GM10248 (cell line): ENCODE measurements around the gene ERP27.

Experiments
- CTCF ChIA-PET: fragments of 300-600 bp; sonication (Branson Sonifier 250); formaldehyde crosslinking; extraction: SDS; loops from one replicate; lab custom pipeline; 2021; ENCODE audit warnings: antibody characterized with exemption; lab: Yijun Ruan, JAX
- POLR2A ChIA-PET: fragments of 350-650 bp; sonication (Branson Sonifier 250); formaldehyde crosslinking; extraction: SDS; loops from one replicate; lab custom pipeline; 2020; ENCODE audit warnings: antibody characterized with exemption; lab: Yijun Ruan, JAX
- DNase-seq: peaks from one replicate; pipeline ENCODE4 v3.0.0; 2012; ENCODE audit errors: extremely low spot score
- TF ChIP-seq, protein P1 (sequence below): IDR thresholded peaks from 2 replicates; pipeline ENCODE4 v1.5.1; 2012; ENCODE audit warnings: mild to moderate bottlenecking, low read depth; ENCODE audit errors: extremely low read depth, missing control alignments, control extremely low read depth

ERP27 gene

DNA sequence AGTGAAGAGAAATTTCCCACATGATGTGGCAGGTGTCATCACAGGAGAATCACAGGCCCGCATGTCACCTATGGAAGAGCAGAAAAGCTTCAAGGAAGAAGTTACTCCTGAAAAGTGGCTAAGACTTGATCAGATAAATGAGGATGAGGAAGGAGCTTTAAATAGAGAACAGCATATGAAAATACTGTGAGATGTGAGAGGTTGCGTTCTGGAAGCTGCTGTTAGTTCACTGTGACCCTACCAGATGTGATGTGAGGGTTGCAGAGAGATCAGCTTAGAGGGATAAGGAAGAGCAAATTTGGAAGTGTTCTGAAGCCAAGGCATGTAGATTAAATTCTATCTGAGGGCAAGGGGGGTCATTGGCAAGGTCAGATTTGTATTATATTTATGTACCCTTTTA lies 17.1 kb downstream of the ERP27 start:
- TF ChIP-seq, protein P1, sequence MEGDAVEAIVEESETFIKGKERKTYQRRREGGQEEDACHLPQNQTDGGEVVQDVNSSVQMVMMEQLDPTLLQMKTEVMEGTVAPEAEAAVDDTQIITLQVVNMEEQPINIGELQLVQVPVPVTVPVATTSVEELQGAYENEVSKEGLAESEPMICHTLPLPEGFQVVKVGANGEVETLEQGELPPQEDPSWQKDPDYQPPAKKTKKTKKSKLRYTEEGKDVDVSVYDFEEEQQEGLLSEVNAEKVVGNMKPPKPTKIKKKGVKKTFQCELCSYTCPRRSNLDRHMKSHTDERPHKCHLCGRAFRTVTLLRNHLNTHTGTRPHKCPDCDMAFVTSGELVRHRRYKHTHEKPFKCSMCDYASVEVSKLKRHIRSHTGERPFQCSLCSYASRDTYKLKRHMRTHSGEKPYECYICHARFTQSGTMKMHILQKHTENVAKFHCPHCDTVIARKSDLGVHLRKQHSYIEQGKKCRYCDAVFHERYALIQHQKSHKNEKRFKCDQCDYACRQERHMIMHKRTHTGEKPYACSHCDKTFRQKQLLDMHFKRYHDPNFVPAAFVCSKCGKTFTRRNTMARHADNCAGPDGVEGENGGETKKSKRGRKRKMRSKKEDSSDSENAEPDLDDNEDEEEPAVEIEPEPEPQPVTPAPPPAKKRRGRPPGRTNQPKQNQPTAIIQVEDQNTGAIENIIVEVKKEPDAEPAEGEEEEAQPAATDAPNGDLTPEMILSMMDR: no peak
- ChIA-PET POLR2A (no interaction called here), CTCF (interaction anchor here (0.7 to 1.9 kb wide), 5 partner anchors 10 to 300 kb away, joined by 3 to 5 read pairs (median 4); partner anchors contain the start of gene RERG)
- no peak for DNase-seq

DNA sequence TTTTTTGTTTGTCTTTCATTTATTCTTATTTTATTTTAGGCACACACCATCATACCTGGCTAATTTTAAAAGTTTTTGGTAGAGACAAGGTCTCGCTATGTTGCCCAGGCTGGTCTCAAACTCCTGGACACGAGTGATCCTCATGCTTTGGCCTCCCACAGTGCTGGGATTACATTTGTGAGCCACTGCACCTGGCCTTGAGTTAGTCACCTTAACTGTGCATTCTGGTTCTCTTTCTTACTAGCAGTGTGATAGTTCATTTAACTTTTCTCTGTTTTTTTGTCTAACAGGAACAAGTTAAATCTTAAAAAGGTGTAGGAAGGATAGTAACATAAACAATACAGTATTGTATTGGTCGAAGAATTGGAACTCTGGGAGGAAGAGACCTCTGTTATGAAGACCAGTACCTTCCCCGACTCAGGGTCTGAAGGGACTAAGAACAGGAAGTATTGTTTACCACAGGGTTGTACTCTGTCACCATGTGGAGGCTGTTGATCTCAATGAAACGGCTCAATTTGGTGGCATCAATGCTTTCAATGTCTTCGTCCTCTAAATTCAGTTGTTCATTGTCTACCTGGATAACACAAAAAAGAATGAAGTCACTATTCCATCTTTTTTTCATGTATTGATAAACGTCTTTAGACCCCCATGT lies 17.7 kb downstream of the ERP27 start:
- no peak for DNase-seq
- TF ChIP-seq, protein P1: no peak
- ChIA-PET CTCF (interaction anchor here (0.7 to 2.4 kb wide), 8 partner anchors 9 to 301 kb away, joined by 3 to 7 read pairs (median 4); partner anchors contain the start of genes ERP27 and RERG), POLR2A (no interaction called here)

- ChIA-PET CTCF (interaction anchor here (2.4 kb wide), 1 partner anchor 19 kb away, joined by 7 read pairs; the partner anchor contains the start of gene ERP27), POLR2A (no interaction called here)
- DNase-seq: no peak
- TF ChIP-seq, protein P1: no peak
Observed at GRCh38 chr12:14919455-14919854, 18.9 kb downstream of the ERP27 start.

- DNase-seq: no peak
- ChIA-PET POLR2A (no interaction called here), CTCF (no interaction called here)
- TF ChIP-seq, protein P1: no peak
Observed at GRCh38 chr12:14915736-14916135, 22.6 kb downstream of the ERP27 start.

DNA sequence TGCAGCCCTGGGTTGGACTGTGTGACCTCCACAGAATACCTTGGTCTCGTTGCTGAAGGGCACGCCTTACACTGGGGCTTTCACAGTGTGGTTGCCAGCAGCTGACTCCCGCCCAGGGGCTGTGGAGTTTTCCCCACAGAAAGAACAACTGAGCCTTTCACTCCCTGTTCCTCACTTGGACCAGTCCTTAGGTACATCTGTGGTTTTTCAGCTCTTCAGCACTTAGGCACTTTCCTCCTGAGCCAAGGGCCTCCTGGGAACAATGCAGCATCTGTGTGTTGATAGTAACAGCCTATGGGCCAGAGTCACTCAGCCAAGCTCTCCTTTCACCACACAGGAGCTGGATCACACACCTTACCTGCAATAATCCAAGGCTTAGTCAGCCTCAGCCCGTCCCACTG lies 25.0 kb downstream of the ERP27 start:
- TF ChIP-seq, protein P1: no peak
- CTCF ChIA-PET: interaction anchor here (1.0 to 1.2 kb wide), 3 partner anchors 11 to 82 kb away, joined by 3 to 4 read pairs (median 4); no protein-coding TSS in a partner anchor
- DNase-seq: no peak
- POLR2A ChIA-PET: no interaction called here

DNA sequence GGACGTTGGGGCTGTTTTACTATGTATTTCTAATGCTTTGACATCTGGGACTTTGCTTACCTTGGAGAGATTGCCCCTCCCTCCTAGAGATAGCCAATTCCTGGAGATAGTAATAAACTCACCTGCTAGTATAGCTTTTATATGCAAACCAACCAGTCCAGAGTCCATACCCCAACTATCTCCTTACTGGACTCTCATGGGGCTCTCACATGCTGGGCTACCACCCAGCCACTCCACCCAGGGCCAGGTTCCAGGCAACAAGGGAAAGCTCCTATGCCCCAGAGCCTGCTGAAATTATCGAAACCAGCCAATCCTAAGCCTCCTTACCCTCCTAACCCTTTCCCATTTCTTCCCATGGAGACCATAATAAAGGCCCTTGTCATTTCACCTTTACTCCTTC lies 27.2 kb downstream of the ERP27 start:
- TF ChIP-seq, protein P1: no peak
- ChIA-PET POLR2A (no interaction called here), CTCF (interaction anchor here (1.0 to 2.7 kb wide), 3 partner anchors 8 to 17 kb away, joined by 3 to 14 read pairs (median 6); no protein-coding TSS in a partner anchor)
- DNase-seq: no peak
